GM12872 (cell line): ENCODE results near the gene MED31.
A peak's percentile ranks its signal among the peaks of the same experiment; 100 is the strongest.

ENCODE experiments used
- TF ChIP-seq, protein P1 (sequence below): IDR thresholded peaks from 3 replicates; pipeline ENCODE4 v1.5.1; 2011; ENCODE audit warnings: low read depth, mild to moderate bottlenecking, low read length, moderate library complexity; ENCODE audit not compliant: insufficient read depth

MED31 gene

DNA sequence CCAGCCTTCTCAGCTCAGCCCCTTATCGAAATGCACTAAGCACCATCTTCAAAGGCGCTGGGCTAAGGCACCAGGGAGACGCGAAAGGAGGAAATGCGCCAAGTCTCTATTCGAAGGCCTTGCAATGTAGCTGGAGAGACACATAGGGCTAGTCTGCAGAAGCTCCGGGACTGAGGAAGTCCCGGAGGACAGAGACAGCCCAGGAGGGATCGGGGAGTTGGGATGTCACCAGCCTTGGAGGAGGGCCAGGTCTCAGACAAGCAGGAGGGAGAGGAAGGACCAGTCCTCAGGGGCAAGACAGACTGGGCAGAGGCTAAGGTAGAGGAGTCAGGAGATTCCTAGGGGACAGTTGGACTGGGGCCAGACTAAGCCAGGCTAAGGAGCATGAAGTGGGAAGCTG, 8.7 kb upstream of the MED31 start:
- TF ChIP-seq, protein P1, sequence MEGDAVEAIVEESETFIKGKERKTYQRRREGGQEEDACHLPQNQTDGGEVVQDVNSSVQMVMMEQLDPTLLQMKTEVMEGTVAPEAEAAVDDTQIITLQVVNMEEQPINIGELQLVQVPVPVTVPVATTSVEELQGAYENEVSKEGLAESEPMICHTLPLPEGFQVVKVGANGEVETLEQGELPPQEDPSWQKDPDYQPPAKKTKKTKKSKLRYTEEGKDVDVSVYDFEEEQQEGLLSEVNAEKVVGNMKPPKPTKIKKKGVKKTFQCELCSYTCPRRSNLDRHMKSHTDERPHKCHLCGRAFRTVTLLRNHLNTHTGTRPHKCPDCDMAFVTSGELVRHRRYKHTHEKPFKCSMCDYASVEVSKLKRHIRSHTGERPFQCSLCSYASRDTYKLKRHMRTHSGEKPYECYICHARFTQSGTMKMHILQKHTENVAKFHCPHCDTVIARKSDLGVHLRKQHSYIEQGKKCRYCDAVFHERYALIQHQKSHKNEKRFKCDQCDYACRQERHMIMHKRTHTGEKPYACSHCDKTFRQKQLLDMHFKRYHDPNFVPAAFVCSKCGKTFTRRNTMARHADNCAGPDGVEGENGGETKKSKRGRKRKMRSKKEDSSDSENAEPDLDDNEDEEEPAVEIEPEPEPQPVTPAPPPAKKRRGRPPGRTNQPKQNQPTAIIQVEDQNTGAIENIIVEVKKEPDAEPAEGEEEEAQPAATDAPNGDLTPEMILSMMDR, result no peak

DNA sequence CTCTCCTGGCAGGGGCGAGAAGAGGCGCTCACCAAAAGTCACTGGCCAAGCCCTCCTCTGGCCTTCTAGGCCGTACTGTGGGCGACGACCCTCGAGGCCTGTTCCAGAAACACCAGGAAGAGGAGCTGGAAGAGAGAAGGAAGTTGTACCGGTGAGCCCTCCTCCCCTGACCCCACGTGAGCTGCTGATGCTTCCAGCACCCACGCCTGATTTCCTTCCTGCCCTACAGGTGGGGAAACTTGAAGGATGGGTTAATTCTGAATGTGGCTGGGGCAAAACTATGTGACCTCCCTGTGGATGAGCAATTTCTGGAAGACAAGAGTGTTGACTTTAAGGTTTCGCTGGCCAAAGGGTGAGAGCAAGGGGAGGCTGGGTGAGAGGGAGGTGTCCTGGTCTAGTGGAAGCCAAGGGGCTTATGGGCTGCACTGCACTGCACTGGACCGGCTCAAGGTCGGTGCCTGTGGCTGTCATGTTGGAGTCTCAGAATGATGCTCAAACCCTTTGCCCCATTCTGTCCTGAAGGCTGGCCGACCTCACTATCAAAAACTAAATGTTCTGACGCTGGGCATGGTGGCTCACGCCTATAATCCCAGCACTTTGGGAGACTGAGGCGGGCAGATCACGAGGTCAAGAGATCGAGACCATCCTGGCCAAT, 6.4 kb upstream of the MED31 start:
- TF ChIP-seq, protein P1, result no peak

DNA sequence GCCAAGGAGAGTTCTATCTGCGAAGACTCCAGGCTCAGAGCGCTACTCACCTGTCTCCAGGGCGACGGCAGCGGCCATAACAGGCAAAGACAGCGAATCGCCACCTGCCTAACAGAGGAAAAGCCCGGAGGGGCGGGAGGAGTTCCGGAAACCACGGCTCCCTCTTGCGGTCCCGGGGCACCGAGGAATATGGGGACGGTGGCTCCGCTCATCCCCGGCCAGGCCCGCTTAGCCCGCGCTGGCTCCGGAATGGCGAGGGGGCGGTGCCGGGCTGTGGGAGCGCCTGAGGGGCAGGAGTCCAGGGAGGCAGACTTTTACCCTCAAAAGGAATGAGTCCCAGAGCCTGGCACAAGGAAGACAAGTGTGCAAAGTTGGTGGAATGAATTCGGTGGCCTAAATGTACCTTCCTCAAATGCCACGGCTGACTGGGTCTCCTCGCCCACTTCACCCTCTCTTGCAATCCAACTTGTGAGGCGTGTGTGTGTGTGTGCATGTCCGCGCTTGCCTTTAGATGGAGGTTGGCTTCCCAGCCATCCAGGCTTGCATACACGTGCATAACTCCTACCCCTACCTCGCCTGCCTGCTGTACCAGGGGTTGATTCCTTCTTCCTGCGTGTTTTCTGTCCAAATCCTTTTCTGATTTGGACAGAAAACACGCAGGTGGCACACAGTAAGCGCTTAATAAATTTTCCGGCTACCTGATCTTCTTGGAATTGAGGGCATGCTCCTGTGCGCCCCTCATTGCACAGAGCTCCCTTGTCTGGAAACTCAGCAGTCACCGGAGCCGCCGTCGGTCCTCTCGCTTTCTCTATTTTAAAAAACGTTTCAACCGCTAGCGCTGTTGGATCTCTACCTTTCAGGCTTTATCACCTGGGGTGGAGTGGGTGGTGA, 3.7 kb upstream of the MED31 start:
- TF ChIP-seq, protein P1, result no peak

DNA sequence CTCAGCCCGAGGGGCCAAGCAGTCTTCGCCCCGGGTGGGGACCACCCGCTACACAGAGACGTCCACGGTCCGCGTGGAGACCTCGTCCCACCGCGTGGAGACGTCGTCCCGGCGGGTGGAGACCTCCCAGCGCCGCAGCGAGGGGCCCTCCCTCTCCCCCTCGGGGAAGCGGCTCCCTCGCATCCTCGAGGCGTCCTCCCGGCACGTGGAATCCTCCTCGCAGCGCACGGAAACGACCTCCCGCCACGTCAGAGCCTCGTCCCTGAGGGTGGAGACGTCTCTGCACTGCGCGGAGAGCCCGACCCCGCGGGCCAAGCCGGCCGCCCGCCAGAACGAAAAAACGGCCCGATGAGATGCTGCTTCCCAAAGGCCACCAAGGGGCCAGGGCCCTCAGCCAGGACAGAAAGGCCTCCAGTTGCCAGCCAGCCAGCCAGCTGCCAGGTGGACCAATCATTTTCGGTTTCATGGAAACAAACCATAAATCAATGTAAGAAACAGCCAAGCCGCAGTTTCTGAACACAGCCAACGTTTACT, 581 bp upstream of the MED31 start:
- TF ChIP-seq, protein P1, result no peak

DNA sequence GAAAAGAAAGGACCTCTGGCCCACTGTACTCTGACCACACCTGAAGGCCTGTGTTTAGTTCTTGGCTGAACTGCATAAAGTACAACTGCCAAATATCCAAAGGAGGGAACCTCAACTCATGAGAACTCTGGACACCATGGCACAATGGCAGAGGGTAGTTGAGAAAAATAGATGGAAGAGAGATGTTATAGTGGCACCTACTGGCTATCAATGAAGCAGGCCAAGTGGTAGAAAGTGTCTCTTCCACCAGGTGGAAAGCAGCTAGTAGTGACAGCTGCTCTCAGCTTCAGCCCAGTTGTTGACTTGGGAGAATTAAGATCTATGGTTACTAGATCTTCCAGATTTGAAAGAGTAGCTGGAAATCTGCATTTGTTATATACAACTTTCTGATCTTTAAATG, 3.2 kb downstream of the MED31 start:
- TF ChIP-seq, protein P1, result peak; percentile 42; the same call in 1 of the 3 replicates

DNA sequence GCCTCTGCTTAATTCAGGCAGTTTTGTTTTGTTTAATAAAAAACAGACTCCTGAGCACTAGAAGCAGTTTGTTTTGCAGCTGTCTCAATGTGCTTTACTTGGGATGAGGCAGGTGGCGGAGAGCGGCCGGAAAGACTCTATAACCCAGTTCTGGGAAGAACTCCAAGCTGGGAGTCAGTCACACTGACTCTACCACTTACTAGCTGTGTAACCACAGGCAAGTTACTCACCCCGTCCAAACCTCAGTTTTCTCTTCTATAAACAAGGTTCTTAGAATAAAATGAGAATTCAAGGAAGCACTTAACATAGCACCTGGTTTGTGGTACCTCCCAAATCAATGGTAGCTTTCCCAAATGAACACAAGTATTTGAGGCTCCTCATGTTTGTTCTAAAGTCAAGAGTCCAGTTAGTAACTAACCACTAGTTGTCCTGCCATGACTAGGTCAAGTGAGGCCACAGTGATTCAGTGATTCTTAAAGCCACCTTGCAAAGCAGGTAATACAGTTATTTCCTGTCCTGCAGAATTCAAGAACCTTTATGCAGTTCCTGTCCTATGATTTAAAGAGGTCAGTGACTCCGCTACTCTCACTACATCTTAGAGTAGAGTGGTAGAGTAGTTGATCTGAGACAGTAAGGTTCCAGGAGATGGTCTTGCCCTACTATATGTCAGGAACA, 7.8 kb downstream of the MED31 start:
- TF ChIP-seq, protein P1, result no peak

DNA sequence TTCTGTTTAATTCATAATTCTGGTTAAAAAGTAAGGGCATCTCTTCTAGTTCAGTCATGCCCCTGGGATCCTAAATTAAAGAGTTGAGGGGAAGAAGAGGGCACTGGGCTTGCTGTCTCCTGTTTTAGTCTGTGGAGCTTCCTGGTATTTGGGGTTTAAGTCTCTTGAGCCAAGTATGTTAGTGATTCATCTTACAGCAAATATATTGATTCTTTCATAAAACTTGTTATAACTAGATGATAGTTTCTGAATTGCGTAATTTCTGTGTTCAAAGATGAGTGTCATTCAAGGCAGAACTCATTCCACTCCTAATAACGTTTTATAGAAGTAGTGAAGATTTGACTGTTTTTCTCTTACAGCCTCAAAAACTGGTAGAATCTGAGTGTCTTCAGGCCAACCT, 8.8 kb downstream of the MED31 start:
- TF ChIP-seq, protein P1, result no peak
